ENCODE results near the gene SPOCK3.

- TF ChIP-seq POLR2A (IDR thresholded peaks at IDR 0.05; ENCODE audit: low read length), result no peak
- TF ChIP-seq GATA1 (IDR thresholded peaks at IDR 0.05; ENCODE audit: low read depth, low read length), result no peak
These were observed 338.0 kb downstream of the SPOCK3 start for GRCh38 chr4:166896254-166896653.
